ENCODE results near the gene FBXL19. TPM values are rescaled to one million over a fixed set of nuclear protein-coding genes. Genes with fewer than 3 reads are reported as not detected.

The FBXL19 gene
- polyA plus RNA-seq, 1 donor: 16.9 TPM

DNA sequence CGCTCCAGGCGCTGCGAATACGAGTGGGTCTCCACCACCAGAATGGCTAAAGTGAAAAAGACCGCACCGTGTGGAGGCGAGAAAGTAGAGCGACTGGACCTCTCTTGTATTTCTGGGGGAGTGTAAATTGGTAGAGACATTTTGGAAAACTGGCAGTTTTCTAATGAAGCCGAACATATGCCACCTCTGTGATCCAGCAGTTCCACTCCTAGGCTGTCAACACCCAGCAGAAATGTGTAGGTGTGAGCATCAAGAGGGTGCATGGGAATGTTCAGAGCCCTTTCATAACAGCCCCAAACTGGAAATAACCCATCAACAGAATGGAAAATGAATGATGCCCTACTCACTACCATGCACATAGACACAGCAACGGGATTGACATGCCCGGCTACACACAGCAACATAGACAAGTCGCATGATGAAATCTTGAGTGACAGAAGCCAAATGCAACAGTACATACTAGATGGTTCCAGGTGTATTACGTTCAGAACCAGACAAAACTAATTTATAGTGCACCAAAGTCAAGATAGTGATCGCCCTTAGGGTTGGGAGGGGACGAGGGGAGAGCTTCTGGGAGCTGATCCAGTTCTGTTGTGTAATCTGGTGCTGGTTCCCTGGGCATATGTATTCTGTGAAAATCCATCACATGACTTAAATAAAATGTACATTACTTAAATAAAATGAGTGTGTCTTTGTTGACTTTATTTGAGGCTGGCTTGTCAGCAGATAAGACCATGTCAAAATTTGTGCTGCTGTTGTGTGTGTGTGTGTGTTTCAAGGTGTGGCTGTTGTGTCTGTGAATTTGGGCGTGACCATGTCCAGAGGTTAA, 28.6 kb upstream of the FBXL19 start:
- DNase-seq: no peak

DNA sequence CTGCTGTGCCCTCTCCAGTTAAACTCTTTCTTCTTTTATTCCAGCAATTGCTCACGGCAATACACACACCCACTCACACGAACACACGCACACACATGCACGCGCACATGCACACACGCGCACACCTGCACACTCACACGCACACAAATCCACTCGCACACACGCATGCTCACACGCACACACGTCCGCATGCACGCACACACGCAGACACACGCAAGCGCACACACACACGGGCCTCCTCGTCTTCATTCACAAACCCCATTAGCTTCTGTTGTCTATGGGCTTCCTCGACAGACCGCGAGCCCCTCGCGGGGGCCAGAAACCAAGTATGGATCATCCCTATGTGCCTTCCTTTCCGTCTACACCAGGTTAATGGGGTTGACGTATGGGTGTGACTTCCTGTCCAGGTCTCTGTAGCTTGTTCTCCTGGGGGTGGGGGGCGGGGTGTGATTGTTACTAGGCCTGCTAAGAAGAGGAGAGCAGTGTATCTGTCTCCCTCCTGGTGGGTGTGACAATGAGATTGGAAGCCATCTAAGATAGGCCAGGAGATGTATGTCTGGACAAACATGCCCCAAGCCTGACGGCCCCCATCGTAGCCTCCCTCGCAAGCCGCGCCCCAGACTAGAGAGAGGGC, 27.6 kb upstream of the FBXL19 start:
- no peak for DNase-seq

GRCh38 chr16:30896261-30896888, 27.0 kb upstream of the FBXL19 start, which contains the start of gene CTF1:
CTF1 (plus strand) TSS chr16:30896614; CDS start chr16:30896644, 30 bp downstream.
- DNase-seq: peak; percentile 88

- peak; percentile 91 for DNase-seq
These were observed 26.3 kb upstream of the FBXL19 start for GRCh38 chr16:30896889-30897733.

- no peak for DNase-seq
These were observed 23.6 kb upstream of the FBXL19 start for GRCh38 chr16:30899794-30900193.

GRCh38 chr16:30900588-30900987, 22.8 kb upstream of the FBXL19 start:
- no peak for DNase-seq

- no peak for DNase-seq
These were observed 22.0 kb upstream of the FBXL19 start for GRCh38 chr16:30901201-30902028.

DNA sequence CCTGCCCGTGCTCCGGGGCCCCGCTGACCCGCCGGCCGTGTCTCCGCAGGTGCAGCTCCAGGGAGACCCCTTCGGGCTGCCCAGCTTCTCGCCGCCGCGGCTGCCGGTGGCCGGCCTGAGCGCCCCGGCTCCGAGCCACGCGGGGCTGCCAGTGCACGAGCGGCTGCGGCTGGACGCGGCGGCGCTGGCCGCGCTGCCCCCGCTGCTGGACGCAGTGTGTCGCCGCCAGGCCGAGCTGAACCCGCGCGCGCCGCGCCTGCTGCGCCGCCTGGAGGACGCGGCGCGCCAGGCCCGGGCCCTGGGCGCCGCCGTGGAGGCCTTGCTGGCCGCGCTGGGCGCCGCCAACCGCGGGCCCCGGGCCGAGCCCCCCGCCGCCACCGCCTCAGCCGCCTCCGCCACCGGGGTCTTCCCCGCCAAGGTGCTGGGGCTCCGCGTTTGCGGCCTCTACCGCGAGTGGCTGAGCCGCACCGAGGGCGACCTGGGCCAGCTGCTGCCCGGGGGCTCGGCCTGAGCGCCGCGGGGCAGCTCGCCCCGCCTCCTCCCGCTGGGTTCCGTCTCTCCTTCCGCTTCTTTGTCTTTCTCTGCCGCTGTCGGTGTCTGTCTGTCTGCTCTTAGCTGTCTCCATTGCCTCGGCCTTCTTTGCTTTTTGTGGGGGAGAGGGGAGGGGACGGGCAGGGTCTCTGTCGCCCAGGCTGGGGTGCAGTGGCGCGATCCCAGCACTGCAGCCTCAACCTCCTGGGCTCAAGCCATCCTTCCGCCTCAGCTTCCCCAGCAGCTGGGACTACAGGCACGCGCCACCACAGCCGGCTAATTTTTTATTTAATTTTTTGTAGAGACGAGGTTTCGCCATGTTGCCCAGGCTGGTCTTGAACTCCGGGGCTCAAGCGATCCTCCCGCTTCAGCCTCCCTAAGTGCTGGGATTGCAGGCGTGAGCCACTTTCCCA, 21.1 kb upstream of the FBXL19 start:
- peak; percentile 56 for DNase-seq

DNA sequence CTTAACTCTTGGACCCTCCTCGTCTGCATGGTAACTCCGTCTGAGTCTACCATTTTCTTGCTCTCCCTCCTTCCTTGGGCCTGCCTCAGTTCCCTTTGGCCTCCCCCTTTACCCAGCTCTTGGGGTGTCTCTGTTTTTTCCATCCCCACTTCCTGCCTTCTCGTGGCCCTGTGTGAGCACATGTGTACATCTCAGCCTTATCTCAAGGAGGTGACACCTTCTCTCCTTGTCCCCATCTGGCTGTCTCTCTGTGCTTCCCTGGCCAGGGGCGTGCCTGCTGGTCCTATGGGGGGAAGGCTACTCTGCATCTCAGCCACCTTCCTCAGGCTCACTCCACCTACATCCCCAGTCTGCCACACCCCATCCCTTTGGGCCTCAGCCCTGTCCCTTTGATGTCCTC, 20.4 kb upstream of the FBXL19 start:
- DNase-seq: no peak

DNA sequence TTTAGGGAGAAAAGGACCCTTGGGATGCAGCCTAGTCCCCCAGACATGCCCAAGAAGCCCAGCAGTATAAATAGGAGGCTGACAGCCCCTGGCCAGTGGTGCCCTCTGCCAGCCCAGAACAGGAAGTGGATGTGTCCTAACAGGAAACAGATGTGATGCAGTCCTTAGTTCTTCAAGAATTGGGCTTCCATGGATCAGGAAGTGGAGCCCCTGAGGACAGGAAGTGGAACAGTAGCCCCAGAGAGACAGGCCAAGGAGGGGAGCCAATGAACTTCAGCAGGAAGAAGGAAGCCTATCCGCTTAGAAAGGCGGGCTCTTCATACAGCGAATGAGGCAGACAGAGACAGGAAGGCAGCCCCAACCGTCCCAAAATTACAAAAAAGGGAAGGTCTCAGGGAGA, 19.8 kb upstream of the FBXL19 start:
- no peak for DNase-seq

GRCh38 chr16:30904114-30904780, 19.1 kb upstream of the FBXL19 start:
- no peak for DNase-seq

- DNase-seq: no peak
These were observed 16.3 kb upstream of the FBXL19 start for GRCh38 chr16:30907064-30907463.

GRCh38 chr16:30910427-30911029, 12.8 kb upstream of the FBXL19 start:
- no peak for DNase-seq

GRCh38 chr16:30912794-30913412, 10.5 kb upstream of the FBXL19 start:
- DNase-seq: no peak

DNA sequence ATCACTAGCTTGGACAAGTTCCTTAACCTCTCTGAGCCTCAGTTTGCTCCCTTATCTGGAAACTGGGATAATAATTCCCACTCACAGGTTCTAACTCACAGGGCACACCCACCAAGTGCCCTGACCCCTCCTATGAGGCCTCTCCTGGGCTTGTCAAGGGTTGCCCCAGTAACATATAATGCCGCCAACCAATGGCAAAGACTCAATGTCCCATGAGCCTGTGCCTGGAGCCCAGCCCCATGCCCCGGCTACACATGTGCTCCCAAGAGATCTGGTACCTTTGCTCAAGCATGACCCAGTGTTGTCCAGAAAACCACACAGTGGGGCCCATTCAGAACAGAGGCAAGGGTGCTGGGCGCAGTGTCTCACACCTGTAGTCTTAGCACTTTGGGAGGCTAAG, 8.5 kb upstream of the FBXL19 start:
- DNase-seq: no peak

GRCh38 chr16:30918614-30919013, 4.8 kb upstream of the FBXL19 start:
- no peak for DNase-seq

DNA sequence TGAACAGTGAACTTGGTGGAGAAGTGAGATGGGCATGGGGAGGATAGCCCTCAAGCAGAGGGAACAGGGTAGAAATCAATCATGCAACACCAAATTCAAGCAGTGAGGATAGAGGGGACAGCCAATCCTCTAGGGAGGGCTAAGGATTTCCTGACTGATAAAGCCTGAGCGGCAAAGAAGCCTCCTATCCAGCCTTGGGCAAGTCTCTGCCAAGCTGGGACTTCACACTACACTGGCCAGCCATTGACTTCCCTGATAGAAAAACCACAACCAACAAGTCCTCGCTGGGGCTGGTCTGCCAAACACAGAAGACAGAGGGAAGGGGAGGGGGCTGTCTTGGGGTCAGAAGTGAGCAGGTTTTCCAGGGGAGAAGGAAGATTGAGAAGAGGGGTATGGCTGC, 2.5 kb upstream of the FBXL19 start:
- no peak for DNase-seq

DNA sequence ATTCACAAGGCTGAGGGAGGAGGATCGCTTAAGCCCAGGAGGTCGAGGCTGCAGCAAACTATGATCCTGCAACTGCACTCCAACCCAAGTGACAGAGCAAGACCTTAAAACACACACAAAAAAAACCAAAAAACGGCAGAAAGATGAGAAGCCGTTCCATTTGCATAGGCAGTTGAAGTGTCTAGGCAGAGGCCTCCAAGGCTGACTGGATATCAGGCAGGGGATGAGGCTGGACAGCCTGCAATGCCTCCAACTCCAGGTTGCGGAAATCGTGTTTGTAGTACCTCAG, 2.0 kb upstream of the FBXL19 start:
- no peak for DNase-seq

Measured in left kidney (tissue), 2 donors.